ENCODE measurements around the gene TUFM. TPM values are rescaled to one million over a fixed set of nuclear protein-coding genes. Genes with fewer than 3 reads are reported as not detected.

TUFM gene
- total and polyA plus RNA-seq, 2 of the 8 experiments (the other 6 are each of a cell fraction or from before 2014, with no cell fraction given), result 216 to 249 TPM

GRCh38 chr16:28867241-28867640 is 21.1 kb upstream of the TUFM start:
- Histone ChIP-seq H4K5ac (ENCODE audit: insufficient read length, low read depth, low read length) (no peak overlapping the region), H3K27ac (ENCODE audit: low read depth, low read length) (no peak overlapping the region), H3K9ac (replicated peaks in 1 of 4; ENCODE audit: extremely low read depth in 1 of 4, low read depth in 3 of 4, low read length in 3 of 4) (no peak overlapping the region), H3K79me1 (ENCODE audit: low read depth, low read length) (peaks cover 18% of the 10 kb centered on the region), H2BK12ac (ENCODE audit: low read depth, low read length) (no peak overlapping the region), H2BK15ac (ENCODE audit: low read length) (no peak overlapping the region), H3K4me3 (ENCODE audit: extremely low read depth in 1 of 4, insufficient read depth in 2 of 4, low read depth in 3 of 4, low read length in 4 of 4) (no peak overlapping the region), H3K27me3 (replicated peaks in 1 of 4; ENCODE audit: control insufficient read depth in 3 of 4, extremely low read depth in 1 of 4, insufficient read depth in 3 of 4, low read length in 3 of 4) (no peaks in the 10 kb centered on the region), H2BK5ac (ENCODE audit: low read depth, low read length) (no peak overlapping the region), H4K91ac (replicated peaks; ENCODE audit: insufficient read length, low read length) (no peak overlapping the region), H3K23me2 (ENCODE audit: low read depth, low read length) (peaks cover 8% of the 10 kb centered on the region), H4K8ac (ENCODE audit: extremely low read depth, insufficient read depth, low read length) (no peak overlapping the region), H2BK20ac (ENCODE audit: low read length) (no peak overlapping the region), H2AFZ (ENCODE audit: low read length) (no peak overlapping the region), H3K23ac (ENCODE audit: insufficient read length) (no peak overlapping the region), H3K4me1 (replicated peaks in 1 of 4; ENCODE audit: control insufficient read depth in 3 of 4, insufficient read depth in 4 of 4, low read length in 3 of 4) (peaks cover 0 to 8% (median 3%) of the 10 kb centered on the region in 4 experiments; a peak in 6 of 7 replicates), H3K56ac (replicated peaks; ENCODE audit: insufficient read length, low read depth, low read length) (no peak overlapping the region), H2BK120ac (replicated peaks; ENCODE audit: low read depth, low read length) (no peak overlapping the region), H3K36me3 (ENCODE audit: control insufficient read depth in 2 of 4, insufficient read depth in 4 of 4, low read length in 3 of 4) (peaks cover 18 to 38% (median 28%) of the 10 kb centered on the region in 4 experiments), H3K79me2 (ENCODE audit: control insufficient read depth in 1 of 2, insufficient read depth in 2 of 2, low read length in 2 of 2) (peaks cover 3 to 19% of the 10 kb centered on the region in 2 experiments; a peak in 3 of 4 replicates), H3K14ac (ENCODE audit: insufficient read length) (no peak overlapping the region), H4K20me1 (replicated peaks in 1 of 2; ENCODE audit: control insufficient read depth in 1 of 2, insufficient read depth in 2 of 2, low read length in 2 of 2) (peaks cover 2 to 12% of the 10 kb centered on the region in 2 experiments), H3K4ac (replicated peaks; ENCODE audit: insufficient read length, low read depth, low read length) (no peak overlapping the region), H3K9me3 (ENCODE audit: insufficient read depth in 2 of 2, low read depth in 1 of 2, low read length in 1 of 2) (no peaks in the 10 kb centered on the region), H3K18ac (ENCODE audit: extremely low read depth, low read length) (no peak overlapping the region), H3K4me2 (ENCODE audit: insufficient read depth in 1 of 2, low read depth in 2 of 2, low read length in 2 of 2) (no peak overlapping the region), H2AK5ac (ENCODE audit: low read depth, low read length) (no peak overlapping the region)
- ChIA-PET POLR2A (ENCODE audit: partially characterized antibody) (interaction anchor here (0.6 to 7.5 kb wide), 3 partner anchors 21 to 43 kb away, joined by 3 to 159 read pairs (median 4); partner anchors contain the start of gene TUFM), CTCF (ENCODE audit: partially characterized antibody) (interaction anchor here (1.3 to 4.1 kb wide), 3 partner anchors 8 to 77 kb away, joined by 3 to 42 read pairs (median 18); partner anchors contain the start of gene ATP2A1)
- WGBS, 2 experiments (ENCODE audit: extremely low coverage in 1 of 2, insufficient coverage in 1 of 2, insufficient read length in 1 of 2, insufficient replicate concordance in 2 of 2, low coverage in 1 of 2, low lambda C conversion rate in 2 of 2, missing lambda C conversion rate in 1 of 2), result 97% methylated on average over 13 of the region's 13 CpGs; no CpG with 5 or more reads in 1 of the 2 experiments
- no peak for FAIRE-seq
- DNase-seq (ENCODE audit: low read depth in 1 of 2, low spot score in 2 of 2), result no peak
- TF ChIP-seq SIX5 (IDR thresholded peaks at IDR 0.05; ENCODE audit: low read depth, low read length) (no peak), HDAC6 (IDR thresholded peaks at IDR 0.05; ENCODE audit: low read depth, low read length) (no peak), CBX5 (IDR thresholded peaks at IDR 0.05; ENCODE audit: low read depth, low read length) (no peak), BRCA1 (IDR thresholded peaks at IDR 0.05; ENCODE audit: low read depth, low read length) (no peak)

Data from H1 (cell line).